SK-N-SH treated with all-trans-retinoic acid at 6 μM for 48 hours (cell line): Measurements from ENCODE around the gene R3HDM1.

Experiments used
- ATAC-seq: fragments of 200-7000 bp; cut with Tn5 transposase; 3 replicates; pipeline ENCODE4 v1.9.1; 2020; ENCODE audit warnings: mild to moderate bottlenecking, moderate library complexity
- TCF4 ChIP-seq: fragments of 250-450 bp; sonication (Bioruptor Pico); IDR thresholded peaks from 2 replicates; pipeline ENCODE4 v1.8.0; 2021; ENCODE audit warnings: mild to moderate bottlenecking, moderate library complexity, borderline replicate concordance
- ZC3H10 ChIP-seq: fragments of 250-450 bp; sonication (Bioruptor Pico); IDR thresholded peaks from 2 replicates; pipeline ENCODE4 v1.5.1; 2021; ENCODE audit warnings: mild to moderate bottlenecking, moderate library complexity
- ZFP3 ChIP-seq: fragments of 250-450 bp; sonication (Bioruptor Pico); IDR thresholded peaks from 2 replicates; pipeline ENCODE4 v1.5.0; 2020; ENCODE audit warnings: mild to moderate bottlenecking, moderate library complexity
- ZNF70 ChIP-seq: fragments of 450-650 bp; formaldehyde crosslinking; IDR thresholded peaks from 2 replicates; pipeline ENCODE4 v1.5.0; 2020; ENCODE audit warnings: mild to moderate bottlenecking, moderate library complexity

R3HDM1 gene

DNA sequence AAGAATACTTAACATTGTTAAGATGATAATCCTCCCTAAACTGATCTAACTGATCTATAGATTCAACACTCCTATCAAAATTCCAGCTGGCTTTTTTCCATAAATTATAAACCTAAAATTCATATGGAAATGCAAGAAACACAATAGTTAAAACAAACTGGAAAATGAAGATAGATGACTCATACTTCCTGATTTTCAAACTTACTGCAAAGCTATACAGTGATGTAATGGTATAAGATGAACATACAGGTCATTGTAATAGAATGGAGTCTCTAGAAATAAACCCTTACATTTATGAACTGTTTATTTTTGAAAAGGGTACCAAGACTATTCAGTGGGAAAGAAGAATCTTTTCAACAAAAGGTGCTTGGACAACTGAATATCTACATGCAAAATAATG is 242.6 kb downstream of the R3HDM1 start:
- TF ChIP-seq ZC3H10 (CRISPR knock-in tag) = no peak
- TF ChIP-seq TCF4 = no peak
- no peak for TF ChIP-seq ZNF70 (CRISPR knock-in tag)
- no peak for TF ChIP-seq ZFP3 (CRISPR knock-in tag)
- TF ChIP-seq, all 23 proteins: peak for 0
- 0 out of 3 replicates have a peak, but pooled peaks have one; percentile 33 for ATAC-seq
